Glomerular visceral epithelial cell (primary cell): ENCODE measurements around the gene CDS2.
A peak's percentile ranks its signal among the peaks of the same experiment; 100 is the strongest.

Source experiments
- DNase-seq: peaks from one replicate; pipeline ENCODE4 v3.0.0-alpha.2; 2016; ENCODE audit errors: extremely low spot score

Gene CDS2

GRCh38 chr20:5181958-5182357 lies 55.1 kb downstream of the CDS2 start:
- DNase-seq = no peak

GRCh38 chr20:5182615-5183254 lies 55.9 kb downstream of the CDS2 start:
- no peak for DNase-seq

- DNase-seq = no peak
Observed at GRCh38 chr20:5183731-5184474, 57.1 kb downstream of the CDS2 start.

GRCh38 chr20:5184684-5185083 lies 57.9 kb downstream of the CDS2 start:
- DNase-seq = no peak

GRCh38 chr20:5187122-5187521 lies 60.3 kb downstream of the CDS2 start:
- DNase-seq = no peak

- DNase-seq = no peak
Observed at GRCh38 chr20:5188736-5189135, 61.9 kb downstream of the CDS2 start.

- no peak for DNase-seq
Observed at GRCh38 chr20:5189917-5190316, 63.1 kb downstream of the CDS2 start.

- no peak for DNase-seq
Observed at GRCh38 chr20:5190444-5190843, 63.6 kb downstream of the CDS2 start.

- peak; percentile 73 for DNase-seq
Observed at GRCh38 chr20:5191829-5192569, 65.2 kb downstream of the CDS2 start.

- no peak for DNase-seq
Observed at GRCh38 chr20:5192570-5193431, 66.0 kb downstream of the CDS2 start.

- no peak for DNase-seq
Observed at GRCh38 chr20:5195655-5196054, 68.8 kb downstream of the CDS2 start.

- DNase-seq = no peak
Observed at GRCh38 chr20:5196149-5196548, 69.3 kb downstream of the CDS2 start.

- no peak for DNase-seq
Observed at GRCh38 chr20:5197270-5197827, 70.5 kb downstream of the CDS2 start.

- no peak for DNase-seq
Observed at GRCh38 chr20:5197847-5198650, 71.2 kb downstream of the CDS2 start.

GRCh38 chr20:5198651-5198924 lies 71.8 kb downstream of the CDS2 start:
- no peak for DNase-seq

GRCh38 chr20:5203380-5203779 lies 76.6 kb downstream of the CDS2 start:
- no peak for DNase-seq

- peak; percentile 79 for DNase-seq
Observed at GRCh38 chr20:5205348-5206210, 78.8 kb downstream of the CDS2 start.

GRCh38 chr20:5207138-5207537 lies 80.3 kb downstream of the CDS2 start:
- DNase-seq = no peak

- DNase-seq = no peak
Observed at GRCh38 chr20:5211803-5212714, 85.3 kb downstream of the CDS2 start.
